Measurements from ENCODE around the gene COL24A1.

GRCh38 chr1:85940656-85941306 is 215.8 kb downstream of the COL24A1 start:
- TF ChIP-seq CTCF (IDR thresholded peaks at IDR 0.05) (no peak), POLR2AphosphoS5 (IDR thresholded peaks at IDR 0.05) (no peak), POLR2A (IDR thresholded peaks at IDR 0.05) (no peak)

Data from upper lobe of left lung (tissue), 4 donors.